ENCODE results near the gene ATF6B.

Gene ATF6B

GRCh38 chr6:32127717-32128592 is at the start of gene ATF6B:
TSS of gene ATF6B (minus strand) at chr6:32128246. CDS start at chr6:32128207, 39 bp downstream.
- peak; percentile 98 for DNase-seq

- DNase-seq, result no peak
Observed at GRCh38 chr6:32177183-32177787, 49.2 kb upstream of the ATF6B start.

- no peak for DNase-seq
Observed at GRCh38 chr6:32176476-32177182, 48.6 kb upstream of the ATF6B start.

- peak; percentile 80 for DNase-seq
Observed at GRCh38 chr6:32175711-32176475, 47.8 kb upstream of the ATF6B start, which contains the start of gene AGPAT1. TSS of gene AGPAT1 (minus strand) at chr6:32176084. CDS start at chr6:32171496, 4,588 bp downstream.

GRCh38 chr6:32175322-32175710 is 47.3 kb upstream of the ATF6B start:
- DNase-seq, result no peak

- DNase-seq, result no peak
Observed at GRCh38 chr6:32174416-32174815, 46.4 kb upstream of the ATF6B start.

- no peak for DNase-seq
Observed at GRCh38 chr6:32173051-32173727, 45.1 kb upstream of the ATF6B start.

- no peak for DNase-seq
Observed at GRCh38 chr6:32171234-32171633, 43.2 kb upstream of the ATF6B start.

- no peak for DNase-seq
Observed at GRCh38 chr6:32170294-32170693, 42.2 kb upstream of the ATF6B start.

- no peak for DNase-seq
Observed at GRCh38 chr6:32168807-32169591, 41.0 kb upstream of the ATF6B start.

- DNase-seq, result no peak
Observed at GRCh38 chr6:32168350-32168749, 40.3 kb upstream of the ATF6B start.

- no peak for DNase-seq
Observed at GRCh38 chr6:32167761-32168262, 39.8 kb upstream of the ATF6B start.

GRCh38 chr6:32167154-32167760 is 39.2 kb upstream of the ATF6B start:
- DNase-seq, result no peak

GRCh38 chr6:32166411-32167061 is 38.5 kb upstream of the ATF6B start:
- no peak for DNase-seq

GRCh38 chr6:32164295-32164694 is 36.2 kb upstream of the ATF6B start, which contains the start of gene EGFL8:
TSS of gene EGFL8 (plus strand) at chr6:32164595. CDS start at chr6:32166166, 1,571 bp downstream.
- no peak for DNase-seq

GRCh38 chr6:32163559-32164258 is 35.7 kb upstream of the ATF6B start:
- no peak for DNase-seq

GRCh38 chr6:32158052-32158451 is 30.0 kb upstream of the ATF6B start:
- no peak for DNase-seq

GRCh38 chr6:32156891-32157290 is 28.8 kb upstream of the ATF6B start:
- DNase-seq, result no peak

- no peak for DNase-seq
Observed at GRCh38 chr6:32154514-32155161, 26.6 kb upstream of the ATF6B start.
